ENCODE data around the gene NCL.

The NCL gene

DNA sequence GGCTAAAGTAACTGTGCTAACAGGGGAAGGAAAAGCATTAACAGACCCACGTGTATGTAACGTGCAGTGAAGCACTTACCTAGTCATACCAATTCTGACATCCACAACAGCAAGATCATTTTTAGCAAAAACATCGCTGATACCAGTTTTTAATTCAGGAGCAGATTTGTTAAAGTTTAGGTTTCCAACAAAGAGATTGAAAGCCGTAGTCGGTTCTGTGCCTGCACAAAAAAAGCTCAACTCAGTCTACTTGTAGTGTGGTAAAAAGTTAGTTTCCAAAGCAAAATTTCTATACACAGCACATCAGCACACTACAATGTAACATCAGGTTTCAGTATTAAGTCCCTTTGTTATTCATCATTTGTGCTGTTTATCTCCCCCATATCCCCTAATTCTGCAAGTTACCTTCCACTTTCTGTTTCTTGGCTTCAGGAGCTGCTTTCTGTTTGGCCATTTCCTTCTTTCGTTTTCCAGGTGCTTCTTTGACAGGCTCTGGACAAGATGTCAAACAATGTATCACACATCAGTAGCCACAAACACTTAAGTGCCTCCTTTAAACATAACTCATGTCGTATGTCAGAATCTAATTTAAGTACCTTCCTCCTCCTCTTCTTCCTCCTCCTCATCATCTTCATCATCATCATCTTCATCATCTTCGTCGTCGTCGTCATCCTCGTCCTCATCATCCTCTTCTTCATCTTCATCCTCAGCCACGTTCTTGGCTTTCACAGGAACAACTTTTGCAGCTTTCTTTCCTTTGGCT, 4.0 kb downstream of the NCL start:
- H2AFZ ChIP-seq (ENCODE audit: low read depth, low read length, severe bottlenecking) = no peak overlapping the region

DNA sequence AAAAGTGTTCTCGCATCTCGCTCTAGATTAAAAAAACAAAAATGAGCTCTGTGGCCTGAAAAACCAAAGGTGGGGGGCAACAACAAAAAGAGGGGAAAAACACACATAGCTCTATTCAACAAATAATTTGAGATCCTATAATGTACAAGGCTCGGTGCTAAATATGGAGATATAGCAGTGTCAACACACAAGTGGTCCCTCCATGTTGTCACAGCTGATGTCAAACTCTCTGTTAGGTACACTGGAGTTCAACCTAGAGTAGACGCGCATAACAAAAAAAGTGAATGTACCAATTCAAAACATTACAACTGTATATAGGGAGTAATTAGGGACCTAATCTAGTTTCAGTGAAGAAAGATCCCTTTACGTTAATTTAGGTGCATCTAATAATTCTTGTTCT, 5.9 kb downstream of the NCL start:
- H3K9me3 ChIP-seq (ENCODE audit: insufficient read depth, low read length) = no peaks in the 10 kb centered on the region
- peaks cover 67% of the 10 kb centered on the region for H4K20me1 ChIP-seq (ENCODE audit: low read depth, low read length)
- no peak overlapping the region for H2AFZ ChIP-seq (ENCODE audit: low read depth, low read length, severe bottlenecking)
- peaks cover 82% of the 10 kb centered on the region for H3K36me3 ChIP-seq (ENCODE audit: low read length)
- peaks cover 96% of the 10 kb centered on the region for H3F3A ChIP-seq (ENCODE audit: insufficient read depth)
- H3K4me2 ChIP-seq (ENCODE audit: low read depth, low read length, poor library complexity, severe bottlenecking) = no peak overlapping the region
- H3K9me2 ChIP-seq (replicated peaks; ENCODE audit: insufficient read depth, low read length) = no peaks in the 10 kb centered on the region
- H3K79me2 ChIP-seq (ENCODE audit: insufficient read depth, low read length) = peaks cover 31% of the 10 kb centered on the region
- H3K4me3 ChIP-seq (ENCODE audit: insufficient read depth, low read length, poor library complexity, severe bottlenecking) = no peak overlapping the region
- H3K27ac ChIP-seq (ENCODE audit: low read depth, low read length) = no peak overlapping the region
- TF ChIP-seq, protein P1, sequence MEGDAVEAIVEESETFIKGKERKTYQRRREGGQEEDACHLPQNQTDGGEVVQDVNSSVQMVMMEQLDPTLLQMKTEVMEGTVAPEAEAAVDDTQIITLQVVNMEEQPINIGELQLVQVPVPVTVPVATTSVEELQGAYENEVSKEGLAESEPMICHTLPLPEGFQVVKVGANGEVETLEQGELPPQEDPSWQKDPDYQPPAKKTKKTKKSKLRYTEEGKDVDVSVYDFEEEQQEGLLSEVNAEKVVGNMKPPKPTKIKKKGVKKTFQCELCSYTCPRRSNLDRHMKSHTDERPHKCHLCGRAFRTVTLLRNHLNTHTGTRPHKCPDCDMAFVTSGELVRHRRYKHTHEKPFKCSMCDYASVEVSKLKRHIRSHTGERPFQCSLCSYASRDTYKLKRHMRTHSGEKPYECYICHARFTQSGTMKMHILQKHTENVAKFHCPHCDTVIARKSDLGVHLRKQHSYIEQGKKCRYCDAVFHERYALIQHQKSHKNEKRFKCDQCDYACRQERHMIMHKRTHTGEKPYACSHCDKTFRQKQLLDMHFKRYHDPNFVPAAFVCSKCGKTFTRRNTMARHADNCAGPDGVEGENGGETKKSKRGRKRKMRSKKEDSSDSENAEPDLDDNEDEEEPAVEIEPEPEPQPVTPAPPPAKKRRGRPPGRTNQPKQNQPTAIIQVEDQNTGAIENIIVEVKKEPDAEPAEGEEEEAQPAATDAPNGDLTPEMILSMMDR (IDR thresholded peaks at IDR 0.05; ENCODE audit: insufficient read depth, low read length, poor library complexity, severe bottlenecking) = no peak
- TF ChIP-seq EZH2phosphoT487 (conservative IDR thresholded peaks at IDR 0.05; ENCODE audit: low read length) = no peak
- no peaks in the 10 kb centered on the region for H3K27me3 ChIP-seq (ENCODE audit: low read length)
- H3K9ac ChIP-seq (ENCODE audit: low read length) = no peak overlapping the region

More for the DNA sequence above, 4.0 kb downstream of the NCL start:
- Histone ChIP-seq H3K4me2 (ENCODE audit: low read depth, low read length, poor library complexity, severe bottlenecking) (no peak overlapping the region), H4K20me1 (ENCODE audit: low read depth, low read length) (peaks cover 68% of the 10 kb centered on the region), H3K36me3 (ENCODE audit: low read length) (peaks cover 79% of the 10 kb centered on the region), H3K27ac (ENCODE audit: low read depth, low read length) (no peak overlapping the region), H3K79me2 (ENCODE audit: insufficient read depth, low read length) (peaks cover 40% of the 10 kb centered on the region), H3K4me3 (ENCODE audit: insufficient read depth, low read length, poor library complexity, severe bottlenecking) (no peak overlapping the region), H3K27me3 (ENCODE audit: low read length) (no peaks in the 10 kb centered on the region), H3F3A (ENCODE audit: insufficient read depth) (peaks cover 80% of the 10 kb centered on the region), H3K9ac (ENCODE audit: low read length) (no peak overlapping the region), H3K9me2 (replicated peaks; ENCODE audit: insufficient read depth, low read length) (no peaks in the 10 kb centered on the region), H3K9me3 (ENCODE audit: insufficient read depth, low read length) (no peaks in the 10 kb centered on the region)
- no peak for TF ChIP-seq EZH2phosphoT487 (conservative IDR thresholded peaks at IDR 0.05; ENCODE audit: low read length)
- TF ChIP-seq, protein P1 (IDR thresholded peaks at IDR 0.05; ENCODE audit: insufficient read depth, low read length, poor library complexity, severe bottlenecking) = no peak

DNA sequence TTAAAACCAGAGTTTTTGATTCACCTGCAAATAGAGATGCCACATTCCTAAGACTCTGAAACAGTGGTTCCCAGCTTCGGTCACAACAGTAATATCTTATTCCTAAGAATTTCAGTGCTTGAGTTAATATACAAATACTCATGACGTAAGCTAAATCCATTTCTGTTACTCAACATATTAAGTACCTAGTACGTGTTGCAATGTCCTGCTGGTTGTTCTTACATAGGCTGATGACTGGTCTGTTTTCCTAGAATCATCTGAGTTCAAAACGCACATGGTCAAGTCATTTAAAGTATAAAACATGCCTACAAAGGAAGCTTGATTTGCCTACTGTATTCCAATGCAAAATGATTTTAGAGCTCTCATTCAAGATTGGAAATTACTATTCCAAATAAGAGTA, 7.2 kb downstream of the NCL start:
- Histone ChIP-seq H3K9ac (ENCODE audit: low read length) (no peak overlapping the region), H3K9me3 (ENCODE audit: insufficient read depth, low read length) (no peaks in the 10 kb centered on the region), H3K27me3 (ENCODE audit: low read length) (no peaks in the 10 kb centered on the region), H3F3A (ENCODE audit: insufficient read depth) (peaks cover 96% of the 10 kb centered on the region), H3K4me3 (ENCODE audit: insufficient read depth, low read length, poor library complexity, severe bottlenecking) (no peak overlapping the region), H3K79me2 (ENCODE audit: insufficient read depth, low read length) (peaks cover 18% of the 10 kb centered on the region), H3K27ac (ENCODE audit: low read depth, low read length) (no peak overlapping the region), H2AFZ (ENCODE audit: low read depth, low read length, severe bottlenecking) (no peak overlapping the region), H3K9me2 (replicated peaks; ENCODE audit: insufficient read depth, low read length) (no peaks in the 10 kb centered on the region), H3K4me2 (ENCODE audit: low read depth, low read length, poor library complexity, severe bottlenecking) (no peak overlapping the region), H3K36me3 (ENCODE audit: low read length) (peaks cover 70% of the 10 kb centered on the region), H4K20me1 (ENCODE audit: low read depth, low read length) (peaks cover 54% of the 10 kb centered on the region)
- TF ChIP-seq, protein P1 (IDR thresholded peaks at IDR 0.05; ENCODE audit: insufficient read depth, low read length, poor library complexity, severe bottlenecking) = no peak
- TF ChIP-seq EZH2phosphoT487 (conservative IDR thresholded peaks at IDR 0.05; ENCODE audit: low read length) = no peak

Data from SU-DHL-6 (cell line).